Stimulated activated CD8-positive, alpha-beta memory T cell treated with anti-CD3 and anti-CD28 coated beads, Interleukin-7, amount 100 ng/mL, for 24 hours (primary cell): ENCODE measurements around the gene ZEB2.

Experiments used
- DNase-seq: peaks from one replicate; pipeline ENCODE4 v3.0.0-alpha.2; 2020; ENCODE audit warnings: low read depth

The ZEB2 gene

DNA sequence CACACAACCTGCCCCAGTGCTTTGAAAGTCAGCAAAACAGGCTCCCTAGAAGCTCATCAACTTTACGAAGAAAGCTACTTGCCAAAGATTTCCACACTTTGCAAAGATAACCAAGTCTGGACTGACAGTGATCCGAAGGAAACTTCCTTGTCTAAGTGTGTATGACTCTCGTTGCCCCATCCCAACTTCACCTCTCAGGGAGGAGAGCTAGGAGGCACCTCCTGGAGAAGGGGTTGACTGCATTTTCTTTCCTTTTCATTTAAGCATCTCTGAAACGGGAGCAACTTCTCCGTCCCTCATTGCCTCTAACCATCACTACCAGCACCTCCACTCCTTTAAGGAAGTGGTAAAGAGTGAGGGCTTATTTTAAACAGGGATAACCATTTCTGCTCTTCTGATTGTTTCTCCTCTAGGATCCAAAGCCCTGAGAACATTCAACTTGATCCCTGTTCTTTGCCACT lies 7.0 kb downstream of the ZEB2 start:
- no peak for DNase-seq

- DNase-seq, result no peak
Observed at GRCh38 chr2:144512470-144512869, 7.4 kb downstream of the ZEB2 start.

DNA sequence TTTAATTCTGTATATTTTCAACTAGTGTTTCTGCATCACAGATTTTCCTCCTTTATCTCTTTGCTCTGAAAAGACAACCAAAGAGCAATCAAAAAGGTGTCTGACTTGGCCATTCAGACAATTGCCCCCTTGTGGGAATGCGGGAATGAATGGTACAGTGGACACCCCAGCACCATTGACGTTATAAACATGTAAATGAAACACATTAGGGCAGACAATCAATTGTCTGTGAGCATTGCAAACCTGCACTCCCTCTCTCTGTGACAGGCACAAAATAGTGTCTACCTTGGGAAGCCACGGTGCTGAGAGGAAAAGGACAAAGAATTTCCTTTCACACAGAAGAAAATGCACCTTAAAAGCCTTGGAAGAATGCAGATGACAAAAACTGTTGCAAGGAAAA lies 8.0 kb downstream of the ZEB2 start:
- no peak for DNase-seq

DNA sequence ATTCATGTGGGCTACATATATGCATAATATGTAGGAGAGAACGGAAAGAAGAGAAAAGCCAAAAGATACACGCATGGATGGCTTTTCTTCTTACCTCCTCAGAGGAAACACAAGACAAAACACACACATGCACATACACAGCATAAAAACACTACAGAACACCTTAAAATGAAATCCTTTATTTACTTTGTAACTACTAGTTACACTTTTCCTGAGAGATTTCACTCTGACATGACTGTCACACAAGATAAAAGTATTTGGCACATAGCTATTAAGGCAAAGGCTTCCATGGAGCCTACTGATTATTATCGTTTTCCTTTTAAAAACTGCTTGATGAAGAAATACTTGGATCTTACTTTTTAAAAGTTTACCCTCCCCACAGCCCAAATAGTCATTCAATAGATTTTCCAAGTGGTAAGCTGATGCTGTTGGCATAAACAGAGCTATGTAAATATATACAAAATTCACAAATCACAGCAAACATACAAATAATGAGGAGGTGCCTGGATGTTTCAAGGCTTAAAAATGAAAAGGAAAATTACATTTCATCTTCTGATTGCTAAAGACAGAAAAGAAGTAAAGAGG lies 8.6 kb downstream of the ZEB2 start:
- DNase-seq, result no peak

GRCh38 chr2:144510294-144510991 lies 9.5 kb downstream of the ZEB2 start:
- DNase-seq, result no peak

DNA sequence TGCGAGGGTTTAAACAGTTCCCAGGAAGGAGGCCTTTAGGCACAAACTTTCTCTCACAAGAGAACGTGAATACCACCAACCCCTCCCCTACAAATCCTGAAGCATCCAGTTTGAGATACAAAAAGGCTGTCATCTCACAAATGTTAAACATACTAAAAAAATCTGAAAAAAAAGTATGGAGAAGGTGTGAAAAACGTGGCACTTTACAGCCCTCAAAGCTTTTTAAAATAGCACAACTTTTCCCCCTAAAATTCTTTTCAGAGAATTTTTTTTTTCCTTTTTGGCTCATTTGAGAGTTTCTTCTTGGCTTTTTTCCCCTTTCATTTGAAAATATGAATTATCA lies 10.1 kb downstream of the ZEB2 start:
- DNase-seq, result no peak

- DNase-seq, result no peak
Observed at GRCh38 chr2:144509001-144509878, 10.7 kb downstream of the ZEB2 start.

- no peak for DNase-seq
Observed at GRCh38 chr2:144508172-144508851, 11.6 kb downstream of the ZEB2 start.

DNA sequence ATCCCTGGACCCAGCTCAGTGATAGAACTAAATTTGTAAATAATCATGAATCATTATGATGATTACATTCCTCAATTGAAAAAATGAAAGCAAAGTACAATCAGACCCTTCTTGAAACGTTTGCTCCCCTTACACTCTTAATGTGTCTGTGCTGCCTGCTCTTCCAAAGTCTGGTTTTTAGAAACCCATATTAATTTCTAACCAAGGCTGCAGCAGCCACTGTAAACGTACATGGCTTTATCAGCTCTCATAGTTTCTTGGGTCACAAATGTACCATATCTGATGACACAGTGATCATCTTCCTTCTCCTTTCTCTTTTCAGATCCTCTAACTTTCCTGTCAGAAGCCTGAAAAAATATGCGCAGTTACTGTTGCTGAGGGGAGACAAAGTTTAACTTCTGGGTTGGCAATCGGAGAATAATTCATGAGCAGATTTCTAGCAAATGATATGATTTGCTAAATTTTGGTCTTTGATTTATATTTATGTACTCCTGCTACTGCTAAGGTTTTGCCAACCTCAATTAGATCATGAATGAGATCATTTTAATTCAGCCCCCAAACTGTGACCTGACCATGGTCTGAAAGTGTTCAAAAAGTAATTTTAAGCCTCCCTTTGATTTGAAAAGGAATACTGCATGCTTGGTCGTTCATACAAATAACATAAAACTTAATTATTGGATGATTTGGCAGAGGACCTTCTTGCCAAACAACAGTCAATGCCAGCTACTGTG lies 12.3 kb downstream of the ZEB2 start:
- DNase-seq, result no peak

DNA sequence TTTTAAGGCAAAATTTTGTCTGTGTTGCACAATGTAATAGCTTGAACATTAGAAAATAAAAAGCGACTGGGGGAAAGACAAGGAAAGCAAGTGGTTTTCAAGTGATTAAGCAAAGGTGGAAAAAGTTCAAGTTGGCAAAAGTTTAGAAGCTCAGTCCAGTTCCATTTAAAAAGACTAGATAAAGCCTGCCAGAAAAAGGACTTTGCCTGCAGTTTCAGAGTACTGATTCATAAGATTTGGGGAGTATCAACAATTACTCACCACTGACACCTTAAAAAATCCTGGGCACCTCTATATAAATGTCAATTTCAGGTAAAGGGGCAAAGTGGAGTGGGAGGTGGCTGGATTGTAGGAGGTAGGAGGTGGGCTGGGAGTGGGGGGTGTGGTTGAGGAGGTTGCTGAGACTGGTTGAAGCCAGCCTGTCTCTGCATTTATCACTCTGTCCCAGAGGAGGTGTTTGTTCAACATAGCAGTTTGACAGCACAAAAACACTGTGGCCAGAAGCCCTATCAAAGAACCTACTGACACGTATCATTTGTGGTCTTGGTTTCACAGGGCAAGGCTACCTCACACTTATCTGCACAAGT lies 14.6 kb downstream of the ZEB2 start:
- no peak for DNase-seq

- DNase-seq, result no peak
Observed at GRCh38 chr2:144504218-144504641, 15.7 kb downstream of the ZEB2 start.

DNA sequence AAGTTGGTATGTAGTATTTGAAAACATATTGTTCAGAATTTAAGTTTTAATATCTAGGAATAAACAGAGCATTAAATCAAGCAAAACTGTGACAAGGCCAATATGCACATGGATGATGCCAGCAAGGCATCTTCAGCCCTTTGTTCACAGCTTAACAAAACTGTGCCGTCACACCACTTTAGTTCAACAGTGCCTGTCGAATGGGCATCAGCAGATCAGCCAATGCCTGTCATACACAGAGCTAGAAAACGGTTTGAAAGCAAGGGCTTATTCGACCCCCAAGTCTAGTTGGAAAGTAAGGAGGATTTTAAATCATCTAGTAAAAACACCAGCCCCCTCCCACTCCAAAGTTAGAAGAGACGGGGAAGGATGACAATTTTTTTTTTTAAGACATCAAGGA lies 16.7 kb downstream of the ZEB2 start:
- no peak for DNase-seq

- DNase-seq, result no peak
Observed at GRCh38 chr2:144502369-144502768, 17.6 kb downstream of the ZEB2 start.

DNA sequence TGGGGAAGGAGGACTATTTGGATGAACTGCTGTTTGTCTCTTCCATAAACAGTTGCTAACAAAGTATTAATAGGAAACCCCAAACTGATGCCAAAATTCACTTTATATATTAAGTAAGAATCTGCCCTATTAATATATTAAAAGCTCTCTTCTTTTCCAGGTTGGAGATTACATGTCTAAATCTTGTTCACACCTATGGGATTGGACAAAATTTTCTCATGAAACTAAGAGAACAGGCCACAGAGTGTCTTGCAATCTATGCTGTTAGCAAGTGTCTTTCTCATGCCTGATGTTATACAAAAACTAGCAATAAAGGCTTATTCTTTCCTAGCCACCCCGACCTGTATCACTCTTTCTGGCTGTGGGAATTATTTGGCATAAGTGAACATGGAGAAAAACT lies 18.3 kb downstream of the ZEB2 start:
- no peak for DNase-seq

DNA sequence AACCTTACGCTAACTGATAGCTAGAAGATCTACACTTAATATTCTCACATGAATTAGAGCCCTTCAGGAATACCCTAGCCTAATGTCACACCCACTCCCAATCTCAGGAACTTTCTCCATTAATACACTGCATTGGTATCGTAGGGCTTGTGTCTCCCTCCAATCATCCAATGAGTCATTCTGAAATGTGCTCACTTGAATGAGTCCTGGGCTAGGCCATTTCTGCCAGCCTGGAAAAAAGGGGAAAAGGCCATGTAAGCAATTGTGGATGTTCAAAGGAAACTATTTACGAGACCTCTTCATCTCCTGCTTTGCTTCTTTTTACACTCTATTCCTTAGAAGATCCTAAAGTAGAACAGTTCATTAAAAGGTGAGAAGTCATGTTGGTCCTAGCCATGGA lies 18.8 kb downstream of the ZEB2 start:
- no peak for DNase-seq

DNA sequence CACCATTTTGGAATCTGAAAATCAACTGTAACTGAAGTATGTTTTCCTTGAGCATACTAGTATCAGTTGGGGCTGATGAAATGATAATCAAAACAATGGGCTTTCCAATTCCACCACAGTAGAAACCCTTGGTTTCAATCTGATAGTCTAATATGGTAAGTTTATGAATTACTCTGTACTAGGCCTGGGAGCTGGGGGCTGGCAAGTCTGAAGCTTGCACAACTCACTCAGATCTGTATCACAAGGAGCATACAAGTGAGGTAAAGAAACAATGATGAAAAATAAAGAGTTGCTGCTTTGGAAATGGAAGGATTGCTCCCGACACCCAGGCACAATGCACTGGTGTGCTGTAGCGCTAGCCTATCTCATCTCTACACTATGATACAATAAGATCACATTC lies 19.4 kb downstream of the ZEB2 start:
- DNase-seq, result no peak

GRCh38 chr2:144498277-144498676 lies 21.6 kb downstream of the ZEB2 start:
- DNase-seq, result no peak

- no peak for DNase-seq
Observed at GRCh38 chr2:144496977-144497598, 22.8 kb downstream of the ZEB2 start.

DNA sequence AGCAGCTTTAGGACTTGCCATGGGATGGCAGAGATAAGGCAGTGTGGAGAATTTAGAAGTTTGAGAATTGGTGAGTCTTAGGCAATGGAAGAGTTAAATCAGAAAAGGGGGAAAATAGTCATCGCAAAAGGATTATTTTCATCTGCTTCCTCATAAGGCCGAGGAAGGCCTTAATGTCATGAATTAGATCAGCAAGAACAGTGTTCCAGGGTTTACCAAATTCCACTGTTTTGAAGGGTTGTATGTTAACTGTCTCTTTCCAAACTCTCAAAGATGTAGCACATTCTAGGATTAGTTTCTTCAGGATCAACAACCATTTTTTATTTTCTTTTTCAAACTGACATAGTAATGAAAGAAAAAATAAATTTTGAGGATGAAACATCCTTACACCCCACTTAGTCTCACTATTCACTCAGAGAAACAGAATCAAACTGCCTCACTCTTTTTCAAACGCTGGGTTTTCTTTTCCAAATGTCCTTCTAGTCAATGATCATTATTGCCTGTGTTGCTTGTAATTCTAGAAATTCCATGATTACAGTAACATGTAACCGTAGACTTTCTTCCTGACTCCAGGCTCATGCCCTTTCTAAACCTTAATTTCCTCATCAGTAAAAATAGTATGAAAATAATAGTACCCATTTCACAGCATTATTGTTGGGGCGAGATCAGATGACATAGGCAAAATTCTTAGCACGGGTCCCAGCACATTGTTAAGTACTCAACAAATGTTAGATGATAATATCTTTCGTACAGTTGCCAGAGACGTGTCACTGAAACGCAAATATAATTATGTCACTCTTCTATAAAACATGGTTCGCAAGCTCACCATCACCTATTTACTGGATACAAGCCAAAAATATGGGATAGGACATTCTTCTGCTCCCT lies 23.6 kb downstream of the ZEB2 start:
- no peak for DNase-seq
